Esophagus squamous epithelium (tissue), 5 donors: ENCODE measurements around the gene TRNAU1AP. TPM values are rescaled to one million over a fixed set of nuclear protein-coding genes. Genes with fewer than 3 reads are reported as not detected.

Source experiments
- DNase-seq: peaks from one replicate; lab custom pipeline; 2025; lab: John Stamatoyannopoulos, UW
- H3K27ac ChIP-seq, 4 donors: fragments of 200-600 bp; sonication (generic); one replicate each; pipeline ENCODE4 v1.5.1; 2016 to 2019; ENCODE audit warnings: mild to moderate bottlenecking in 1 of 4
- H3K27me3 ChIP-seq, 4 donors: fragments of 200-600 bp; sonication (generic); 1 replicate in 3 of 4; 2 replicates in 1 of 4; pipeline versions ENCODE4 v1.5.1 to v1.6.0; 2017 to 2021; ENCODE audit warnings: antibody characterized with exemption in 1 of 4
- H3K36me3 ChIP-seq, 3 donors: fragments of 200-600 bp; sonication (generic); one replicate each; pipeline ENCODE4 v1.5.1; 2016 to 2019
- H3K4me1 ChIP-seq, 3 donors: fragments of 200-600 bp; sonication (generic); one replicate each; pipeline ENCODE4 v1.5.1; 2017 to 2019
- H3K4me3 ChIP-seq, 4 donors: fragments of 200-600 bp; sonication (generic); 1 replicate in 3 of 4; 2 replicates in 1 of 4; pipeline ENCODE4 v1.5.1; 2016 to 2019; ENCODE audit warnings: mild to moderate bottlenecking in 2 of 4, moderate library complexity in 1 of 4
- H3K9me3 ChIP-seq, 3 donors: fragments of 200-600 bp; sonication (generic); one replicate each; pipeline ENCODE4 v1.5.1; 2016 to 2019
- POLR2A ChIP-seq, 4 donors: fragments of 450-650 bp; IDR thresholded peaks; one replicate each; pipeline ENCODE4 v1.6.1; 2017; ENCODE audit warnings: antibody characterized with exemption in 4 of 4, mild to moderate bottlenecking in 4 of 4, moderate library complexity in 3 of 4
- WGBS, 2 donors: methylation state at CpG; one replicate each; pipeline ENCODE4 v1.1.5; 2018; 5-methylcytosine and 5-hydroxymethylcytosine counted together
- intact Hi-C: fragments of 100-400 bp; cut with DNase I; formaldehyde crosslinking; loops from one replicate; pipeline ENCODE4 v1.15.0; 2022
- total RNA-seq, 4 donors: library from RNA; depleted of rRNA; stranded (reverse); fragments of >200 nt; gene quantifications; one replicate each; pipeline ENCODE4 v1.1.0, GENCODE V29; 2016
- TF ChIP-seq, protein P1 (sequence below), 6 experiments: fragments of 450-650 bp in 4 of 6; fragments of 200-600 bp in 2 of 6; sonication (generic) in 2 of 6; IDR thresholded peaks; one replicate each; pipeline ENCODE4 v1.5.1; 2016 to 2019; ENCODE audit warnings: antibody characterized with exemption in 6 of 6, mild to moderate bottlenecking in 4 of 6, moderate library complexity in 4 of 6
- donor health status: DM: yes; HTN: yes; CAD: no.

TRNAU1AP gene
- total RNA-seq, 4 donors from 2014 or later = 12.4 to 21.4 (median 16.4) TPM

DNA sequence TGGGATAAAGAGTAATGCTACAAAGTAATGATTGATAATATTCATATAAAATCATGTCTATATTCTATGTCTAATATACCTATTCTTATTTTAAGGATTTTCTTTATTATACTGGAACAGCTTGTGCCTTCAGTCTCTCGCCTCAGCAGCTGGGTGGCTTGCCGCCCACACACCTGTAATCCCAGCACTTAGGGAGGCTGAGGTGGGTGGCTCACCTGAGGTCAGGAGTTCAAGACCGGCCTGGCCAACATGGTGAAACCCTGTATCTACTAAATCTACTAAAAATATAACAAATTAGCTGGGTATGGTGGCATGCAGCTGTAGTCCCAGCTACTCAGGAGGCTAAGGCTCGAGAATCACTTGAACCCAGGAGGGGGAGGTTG, 7.6 kb upstream of the TRNAU1AP start:
- no peaks in the 10 kb centered on the region for H3K36me3 ChIP-seq
- no peaks in the 10 kb centered on the region for H3K9me3 ChIP-seq
- no peak for TF ChIP-seq POLR2A (IDR thresholded peaks at IDR 0.05)
- peaks cover 0 to 16% (median 0%) of the 10 kb centered on the region in 3 donors for H3K4me1 ChIP-seq
- intact Hi-C loops = no loop called here
- DNase-seq = no peak
- no peak overlapping the region for H3K27ac ChIP-seq
- 81% methylated on average over 3 to 4 of the region's 4 CpGs for WGBS, 2 donors
- no peaks in the 10 kb centered on the region for H3K27me3 ChIP-seq
- H3K4me3 ChIP-seq = no peak overlapping the region

DNA sequence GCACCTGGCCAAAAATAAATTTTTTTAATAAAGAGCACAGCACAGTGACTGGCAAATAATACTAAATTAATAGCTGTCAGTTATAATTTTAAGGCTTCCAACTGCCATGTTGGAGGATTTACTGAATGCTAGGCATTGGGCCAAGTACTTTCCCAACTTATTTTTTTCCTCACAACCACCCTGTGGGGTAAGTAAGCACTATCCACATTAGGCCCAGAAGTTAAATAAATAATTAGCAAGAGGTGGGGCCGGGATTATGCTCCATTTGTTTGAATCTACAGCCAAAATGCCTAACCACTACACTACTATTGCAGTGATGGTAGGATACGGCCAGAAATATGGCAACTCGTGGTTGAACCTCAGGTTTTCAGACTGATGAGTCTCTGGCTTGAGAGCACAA, 4.6 kb upstream of the TRNAU1AP start:
- Histone ChIP-seq H3K4me1 (peaks cover 0 to 9% (median 0%) of the 10 kb centered on the region in 3 donors), H3K4me3 (no peak overlapping the region), H3K9me3 (no peaks in the 10 kb centered on the region), H3K27me3 (no peaks in the 10 kb centered on the region), H3K27ac (no peak overlapping the region), H3K36me3 (no peaks in the 10 kb centered on the region)
- 39 to 65% methylated on average over 3 of the region's 3 CpGs for whole genome bisulfite sequencing, 2 donors
- DNase-seq = no peak
- TF ChIP-seq, protein P1, sequence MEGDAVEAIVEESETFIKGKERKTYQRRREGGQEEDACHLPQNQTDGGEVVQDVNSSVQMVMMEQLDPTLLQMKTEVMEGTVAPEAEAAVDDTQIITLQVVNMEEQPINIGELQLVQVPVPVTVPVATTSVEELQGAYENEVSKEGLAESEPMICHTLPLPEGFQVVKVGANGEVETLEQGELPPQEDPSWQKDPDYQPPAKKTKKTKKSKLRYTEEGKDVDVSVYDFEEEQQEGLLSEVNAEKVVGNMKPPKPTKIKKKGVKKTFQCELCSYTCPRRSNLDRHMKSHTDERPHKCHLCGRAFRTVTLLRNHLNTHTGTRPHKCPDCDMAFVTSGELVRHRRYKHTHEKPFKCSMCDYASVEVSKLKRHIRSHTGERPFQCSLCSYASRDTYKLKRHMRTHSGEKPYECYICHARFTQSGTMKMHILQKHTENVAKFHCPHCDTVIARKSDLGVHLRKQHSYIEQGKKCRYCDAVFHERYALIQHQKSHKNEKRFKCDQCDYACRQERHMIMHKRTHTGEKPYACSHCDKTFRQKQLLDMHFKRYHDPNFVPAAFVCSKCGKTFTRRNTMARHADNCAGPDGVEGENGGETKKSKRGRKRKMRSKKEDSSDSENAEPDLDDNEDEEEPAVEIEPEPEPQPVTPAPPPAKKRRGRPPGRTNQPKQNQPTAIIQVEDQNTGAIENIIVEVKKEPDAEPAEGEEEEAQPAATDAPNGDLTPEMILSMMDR (IDR thresholded peaks at IDR 0.05) = no peak
- no peak for TF ChIP-seq POLR2A (IDR thresholded peaks at IDR 0.05)
- intact Hi-C loops = no loop called here

DNA sequence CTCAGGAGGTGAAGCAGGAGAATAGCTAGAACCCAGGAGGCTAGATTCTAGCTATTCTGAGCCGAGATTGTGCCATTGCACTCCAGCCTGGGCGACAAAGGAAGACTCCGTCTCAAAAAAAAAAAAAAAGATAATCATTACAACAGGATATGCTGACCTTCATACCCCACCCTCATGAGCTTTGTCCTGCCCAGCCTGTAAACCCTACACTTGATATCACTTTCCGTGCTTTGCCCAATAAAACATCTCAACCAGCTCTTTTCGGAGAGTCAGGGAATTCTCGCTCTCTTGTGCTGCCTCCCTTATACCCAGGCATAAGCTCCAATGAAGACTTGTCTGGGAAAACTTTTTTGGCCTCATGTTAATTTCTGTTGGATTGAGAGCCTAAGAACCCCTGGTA, 1.5 kb upstream of the TRNAU1AP start:
- intact Hi-C loops = no loop called here
- no peak overlapping the region for H3K27ac ChIP-seq
- 90 to 91% methylated on average over 5 of the region's 6 CpGs for WGBS, 2 donors
- DNase-seq = no peak
- H3K4me1 ChIP-seq = peaks cover 0 to 27% (median 9%) of the 10 kb centered on the region in 3 donors
- no peaks in the 10 kb centered on the region for H3K27me3 ChIP-seq
- H3K9me3 ChIP-seq = no peaks in the 10 kb centered on the region
- H3K36me3 ChIP-seq = peaks cover 0 to 22% (median 0%) of the 10 kb centered on the region in 3 donors
- H3K4me3 ChIP-seq = no peak overlapping the region
- no peak for TF ChIP-seq POLR2A (IDR thresholded peaks at IDR 0.05)
- TF ChIP-seq, protein P1 (IDR thresholded peaks at IDR 0.05) = no peak

DNA sequence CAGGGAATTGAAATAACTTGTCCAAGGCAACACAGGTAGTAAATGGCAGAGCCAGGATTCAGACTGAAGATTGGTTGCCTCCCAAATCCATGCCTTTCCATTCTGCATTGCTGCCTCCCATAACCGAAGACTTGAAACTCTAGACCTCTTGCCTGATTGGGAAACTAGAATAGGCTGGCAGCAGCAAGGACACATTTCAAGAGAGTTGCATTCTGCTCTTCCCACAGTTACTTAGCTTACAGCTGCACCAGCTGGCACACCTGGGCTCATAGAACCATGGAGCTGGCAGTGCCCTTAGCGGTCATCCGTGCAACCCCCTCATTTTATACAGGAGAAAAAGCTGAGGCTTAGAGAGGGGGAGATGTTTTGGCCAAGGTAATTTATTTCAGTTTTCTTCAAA, 8.0 kb downstream of the TRNAU1AP start:
- Histone ChIP-seq H3K4me1 (peaks cover 0 to 5% (median 0%) of the 10 kb centered on the region in 3 donors), H3K27me3 (no peaks in the 10 kb centered on the region), H3K36me3 (peaks cover 12 to 100% (median 40%) of the 10 kb centered on the region in 3 donors), H3K4me3 (no peak overlapping the region), H3K9me3 (no peaks in the 10 kb centered on the region), H3K27ac (no peak overlapping the region)
- intact Hi-C loops = no loop called here
- DNase-seq = no peak
- no peak for TF ChIP-seq POLR2A (IDR thresholded peaks at IDR 0.05)
- TF ChIP-seq, protein P1 (IDR thresholded peaks at IDR 0.05) = no peak
- 92 to 100% methylated on average over 3 of the region's 3 CpGs for WGBS, 2 donors

DNA sequence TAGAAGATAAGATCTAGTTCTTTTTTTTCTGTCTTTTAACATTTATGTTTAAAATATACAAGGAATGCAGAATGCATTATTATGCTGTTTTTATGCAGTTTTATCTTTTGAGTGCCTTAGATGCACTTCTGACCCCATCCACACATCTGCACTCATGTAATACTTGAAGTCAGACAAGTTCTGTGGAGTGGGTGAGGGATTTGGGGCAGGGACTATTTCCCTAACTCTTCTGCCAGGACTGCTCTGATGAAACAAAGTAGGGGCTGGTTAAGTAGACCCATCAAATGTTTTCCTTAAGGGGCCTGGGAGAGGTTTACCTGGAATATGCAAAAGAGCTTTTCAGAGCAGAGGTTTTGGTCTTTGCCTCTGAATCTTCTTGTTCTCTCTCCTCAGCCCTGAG, 11.4 kb downstream of the TRNAU1AP start:
- no peak overlapping the region for H3K27ac ChIP-seq
- peaks cover 12 to 100% (median 51%) of the 10 kb centered on the region in 3 donors for H3K36me3 ChIP-seq
- intact Hi-C loops = no loop called here

More for the DNA sequence above, 11.4 kb downstream of the TRNAU1AP start:
- no peaks in the 10 kb centered on the region for H3K9me3 ChIP-seq
- TF ChIP-seq, protein P1 (IDR thresholded peaks at IDR 0.05) = no peak
- TF ChIP-seq POLR2A (IDR thresholded peaks at IDR 0.05) = no peak
- no peaks in the 10 kb centered on the region for H3K27me3 ChIP-seq
- no peak for DNase-seq
- H3K4me3 ChIP-seq = no peak overlapping the region
- H3K4me1 ChIP-seq = peaks cover 0 to 5% (median 0%) of the 10 kb centered on the region in 3 donors
